Endothelial cell of umbilical vein (primary cell): ENCODE measurements around the gene APOL4. TPM values are rescaled to one million over a fixed set of nuclear protein-coding genes. Genes with fewer than 3 reads are reported as not detected.

Experiments
- BruUV-seq: library from RNA; stranded (reverse); fragments of 400-500 nt; replicated peaks from 2 replicates; lab custom pipeline; 2021; lab: Mats Ljungman, UMichigan
- CTCF ChIA-PET: fragments of 300-600, 350-600 bp; sonication (Branson Sonifier 250); formaldehyde crosslinking; loops from one replicate; lab custom pipeline; 2021; ENCODE audit warnings: antibody characterized with exemption, inconsistent platforms; lab: Charles Lee
- POLR2A ChIA-PET: fragments of 300-600, 350-600 bp; sonication (Branson Sonifier 250); formaldehyde crosslinking; loops from one replicate; lab custom pipeline; 2021; ENCODE audit warnings: antibody characterized with exemption, inconsistent platforms; lab: Charles Lee
- DNase-seq: peaks from one replicate; pipeline ENCODE4 v3.0.0-alpha.2; 2011; ENCODE audit warnings: low read depth, low spot score
- FAIRE-seq: peaks from 2 replicates; lab custom pipeline; 2011; peaks lifted over from hg19 to GRCh38; lab: Jason Lieb, UNC
- H2AFZ ChIP-seq: 2 replicates; pipeline ENCODE4 v1.6.0; 2012; ENCODE audit warnings: low read depth, low read length, control low read depth, inconsistent platforms
- H3K27ac ChIP-seq: 2 replicates; pipeline ENCODE4 v1.5.1; 2011; ENCODE audit warnings: low read depth, mild to moderate bottlenecking, control low read depth, low read length, moderate library complexity; ENCODE audit not compliant: insufficient read depth
- H3K27me3 ChIP-seq, 2 experiments: 2 replicates each; pipeline versions ENCODE4 v1.6.0 to v1.6.1; 2011; ENCODE audit warnings: low read length in 2 of 2, mixed read lengths in 1 of 2; ENCODE audit not compliant: control insufficient read depth in 2 of 2, insufficient read depth in 2 of 2
- H3K36me3 ChIP-seq, 2 experiments: 2 replicates in 1 of 2; 3 replicates in 1 of 2; pipeline ENCODE4 v1.5.1; 2011; ENCODE audit warnings: low read length in 2 of 2, mild to moderate bottlenecking in 1 of 2, moderate library complexity in 1 of 2; ENCODE audit not compliant: control insufficient read depth in 2 of 2, insufficient read depth in 2 of 2; ENCODE audit errors: extremely low read depth in 1 of 2
- H3K4me1 ChIP-seq: 3 replicates; pipeline ENCODE4 v1.5.1; 2011; ENCODE audit warnings: mild to moderate bottlenecking, low read length; ENCODE audit not compliant: control insufficient read depth, insufficient read depth; ENCODE audit errors: extremely low read depth
- H3K4me2 ChIP-seq: 2 replicates; pipeline ENCODE4 v1.6.1; 2011; ENCODE audit warnings: low read length, control low read depth, mixed read lengths; ENCODE audit not compliant: insufficient read depth
- H3K4me3 ChIP-seq, 3 experiments: fragments of 200-600 bp in 1 of 3; sonication (generic), shearing (Covaris generic) in 1 of 3; replicated peaks in 1 of 3; 2 replicates each; pipeline ENCODE4 v1.5.1; 2011 to 2016; ENCODE audit warnings: control low read depth in 3 of 3, low read length in 3 of 3, mild to moderate bottlenecking in 2 of 3, inconsistent platforms in 1 of 3, low read depth in 1 of 3, moderate library complexity in 1 of 3; ENCODE audit not compliant: insufficient read depth in 1 of 3
- H3K79me2 ChIP-seq: 2 replicates; pipeline ENCODE4 v1.6.0; 2012; ENCODE audit warnings: low read length, inconsistent platforms; ENCODE audit not compliant: control insufficient read depth, insufficient read depth
- H3K9ac ChIP-seq: replicated peaks from 2 replicates; pipeline ENCODE3; 2011; ENCODE audit warnings: low read length, control low read depth; ENCODE audit not compliant: insufficient read depth; ENCODE audit errors: extremely low read depth
- H3K9me1 ChIP-seq: replicated peaks from 3 replicates; pipeline ENCODE4 v1.6.0; 2011; ENCODE audit warnings: mild to moderate bottlenecking, low read length; ENCODE audit not compliant: control insufficient read depth, insufficient read depth; ENCODE audit errors: extremely low read depth
- H3K9me3 ChIP-seq: replicated peaks from 2 replicates; pipeline ENCODE4 v1.5.1; 2012; ENCODE audit warnings: low read length, inconsistent platforms; ENCODE audit not compliant: control insufficient read depth, insufficient read depth
- H4K20me1 ChIP-seq: replicated peaks from 2 replicates; pipeline ENCODE3; 2011; ENCODE audit warnings: mild to moderate bottlenecking, low read length; ENCODE audit not compliant: control insufficient read depth, insufficient read depth; ENCODE audit errors: extremely low read depth
- CTCF ChIP-seq, 2 donors: IDR thresholded peaks; 1 replicate in 1 of 2; 2 replicates in 1 of 2; pipeline ENCODE4 v1.5.1; 2011; ENCODE audit warnings: low read length in 2 of 2, mild to moderate bottlenecking in 2 of 2, moderate library complexity in 2 of 2, control low read depth in 1 of 2, inconsistent platforms in 1 of 2, low read depth in 1 of 2; ENCODE audit not compliant: insufficient read depth in 1 of 2; ENCODE audit errors: extremely low read depth in 1 of 2
- EZH2 ChIP-seq: IDR thresholded peaks from 2 replicates; pipeline ENCODE4 v1.6.1; 2012; ENCODE audit warnings: borderline replicate concordance, low read depth, mild to moderate bottlenecking, moderate library complexity, low read length, inconsistent platforms; ENCODE audit not compliant: severe bottlenecking
- FOS ChIP-seq: IDR thresholded peaks from 2 replicates; pipeline ENCODE4 v1.6.1; 2011; ENCODE audit warnings: mild to moderate bottlenecking, low read length, moderate library complexity, borderline replicate concordance; ENCODE audit not compliant: insufficient read depth
- GATA2 ChIP-seq: IDR thresholded peaks from 2 replicates; pipeline ENCODE4 v1.7.0; 2011; ENCODE audit warnings: low read depth, mild to moderate bottlenecking, moderate library complexity, mixed read lengths, low read length; ENCODE audit not compliant: insufficient read length, insufficient read depth
- JUN ChIP-seq: IDR thresholded peaks from 2 replicates; pipeline ENCODE4 v1.6.1; 2011; ENCODE audit warnings: borderline replicate concordance, low read depth; ENCODE audit not compliant: insufficient read length, insufficient read depth
- MAX ChIP-seq: IDR thresholded peaks from 2 replicates; pipeline ENCODE4 v1.6.1; 2011; ENCODE audit not compliant: insufficient read depth, insufficient read length
- MYC ChIP-seq: IDR thresholded peaks from one replicate; pipeline ENCODE4 v1.6.1; 2011; ENCODE audit warnings: mild to moderate bottlenecking, low read depth, low read length
- POLR2A ChIP-seq: IDR thresholded peaks from 2 replicates; pipeline ENCODE4 v1.6.1; 2012; ENCODE audit warnings: low read depth, mild to moderate bottlenecking, control low read depth, low read length
- POLR2AphosphoS5 ChIP-seq: IDR thresholded peaks from 2 replicates; pipeline ENCODE4 v1.6.1; 2012; ENCODE audit warnings: low read depth, mild to moderate bottlenecking, control low read depth, low read length, moderate library complexity; ENCODE audit not compliant: insufficient read depth
- dilution Hi-C: fragments of 300-500 bp; cut with MboI; formaldehyde crosslinking; loops from one replicate; pipeline ENCODE4 v1.15.0; 2019; ENCODE audit warnings: low sequenced_read_pairs; ENCODE audit not compliant: extremely low pct_ligation_motif_present
- intact Hi-C: fragments of 100-400 bp; cut with micrococcal nuclease; formaldehyde crosslinking; loops from one replicate; pipeline ENCODE4 v1.10.0; 2022
- polyA plus RNA-seq, 4 experiments: library from polyadenylated mRNA; depleted of rRNA in 3 of 4; stranded (reverse) in 3 of 4; unstranded in 1 of 4; fragments of >200 nt; gene quantifications; 2 replicates each; pipeline versions ENCODE4 v1.2.1 to v1.2.3, GENCODE V29; 2011 to 2012; ENCODE audit warnings: missing spikeins in 1 of 4
- total RNA-seq: library from RNA; stranded (reverse); gene quantifications from 2 replicates; pipeline ENCODE4 v1.2.3, GENCODE V29; 2021

The APOL4 gene
- total and polyA plus RNA-seq, 2 donors (not counting 3 experiments of a cell fraction or from before 2014, with no cell fraction given): 0.33 to 0.97 TPM

GRCh38 chr22:36243986-36244385 is 42.4 kb upstream of the APOL4 start:
- no peak for FAIRE-seq
- no peaks in the 10 kb centered on the region for H3K9me1 ChIP-seq

More at GRCh38 chr22:36243986-36244385, 42.4 kb upstream of the APOL4 start:
- intact Hi-C loops (no loop called here), dilution Hi-C loops (no loop called here)
- DNase-seq: no peak
- Histone ChIP-seq H3K79me2 (no peaks in the 10 kb centered on the region), H4K20me1 (no peaks in the 10 kb centered on the region), H3K27me3 (no peaks in the 10 kb centered on the region), H3K4me1 (no peaks in the 10 kb centered on the region), H3K4me3 (no peak overlapping the region), H2AFZ (no peak overlapping the region), H3K36me3 (no peaks in the 10 kb centered on the region), H3K9ac (no peak overlapping the region), H3K4me2 (no peak overlapping the region), H3K9me3 (no peaks in the 10 kb centered on the region), H3K27ac (no peak overlapping the region)
- no TSS peak for BruUV-seq
- ChIA-PET CTCF (interaction anchor here (0.8 to 1.3 kb wide), 2 partner anchors 15 to 35 kb away, joined by 3 to 5 read pairs; no protein-coding TSS in a partner anchor), POLR2A (no interaction called here)
- TF ChIP-seq MAX (no peak), POLR2AphosphoS5 (no peak), JUN (no peak), POLR2A (no peak), EZH2 (no peak), GATA2 (no peak), FOS (no peak), MYC (no peak), CTCF (IDR thresholded peaks at IDR 0.05; ENCODE audit: extremely low read depth in 1 of 2, insufficient read depth in 1 of 2, low read depth in 1 of 2, low read length in 2 of 2) (no peak)
